GM19467 (cell line): ENCODE measurements around the gene MPHOSPH6.
A peak's percentile ranks its signal among the peaks of the same experiment; 100 is the strongest.
"Not testable (repeated sequence)": the region's sequence is repeated elsewhere in the genome, so short reads cannot be mapped to it uniquely, and the experiment has no call there.

ENCODE experiments used
- ATAC-seq: cut with Tn5 transposase; IDR thresholded peaks from one replicate; pipeline ENCODE4 v1.9.1; 2021; ENCODE audit warnings: mild to moderate bottlenecking, moderate library complexity; ENCODE audit not compliant: unreplicated experiment

The MPHOSPH6 gene

GRCh38 chr16:82169861-82170845, at the start of gene MPHOSPH6:
MPHOSPH6 (minus strand) TSS chr16:82170224; CDS start chr16:82170175, 49 bp downstream.
- peak; percentile 96 for ATAC-seq

- no peak for ATAC-seq
Observed at GRCh38 chr16:82219298-82219697, 49.3 kb upstream of the MPHOSPH6 start.

DNA sequence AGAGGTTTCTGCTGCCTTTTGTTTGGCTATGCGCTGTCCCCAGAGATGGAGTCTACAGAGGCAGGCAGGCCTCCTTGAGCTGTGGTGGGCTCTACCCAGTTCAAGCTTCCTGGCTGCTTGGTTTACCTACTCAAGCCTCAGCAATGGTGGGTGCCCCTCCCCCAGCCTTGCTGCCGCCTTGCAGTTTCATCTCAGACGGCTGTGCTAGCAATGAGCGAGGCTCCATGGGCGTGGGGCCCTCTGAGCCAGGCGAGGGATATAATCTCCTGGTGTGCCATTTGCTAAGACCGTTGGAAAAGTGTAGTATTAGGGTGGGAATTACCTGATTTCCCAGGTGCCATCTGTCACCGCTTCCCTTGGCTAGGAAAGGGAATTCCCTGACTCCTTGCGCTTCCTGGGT, 39.3 kb upstream of the MPHOSPH6 start:
- not testable (repeated sequence) for ATAC-seq

DNA sequence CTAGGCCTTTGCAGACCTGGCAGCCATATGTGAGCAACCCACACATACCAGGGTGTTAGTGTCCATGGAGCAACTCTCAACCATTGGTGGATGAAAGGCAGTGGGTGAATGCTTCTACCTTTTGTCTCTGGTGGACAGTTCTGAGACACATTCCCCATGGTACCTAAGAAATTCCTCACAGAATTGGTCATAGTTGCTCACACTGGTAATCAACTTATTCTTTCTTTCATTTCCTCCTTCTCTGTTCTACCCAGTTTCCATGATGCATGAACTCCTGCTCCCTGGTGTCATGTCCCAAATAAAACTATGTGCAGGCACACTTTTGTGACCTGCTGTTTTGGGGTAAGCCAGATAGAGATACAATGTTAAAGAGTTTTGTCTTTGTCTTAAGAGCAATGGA, 33.2 kb upstream of the MPHOSPH6 start:
- no peak for ATAC-seq

GRCh38 chr16:82201926-82202325, 31.9 kb upstream of the MPHOSPH6 start:
- no peak for ATAC-seq

DNA sequence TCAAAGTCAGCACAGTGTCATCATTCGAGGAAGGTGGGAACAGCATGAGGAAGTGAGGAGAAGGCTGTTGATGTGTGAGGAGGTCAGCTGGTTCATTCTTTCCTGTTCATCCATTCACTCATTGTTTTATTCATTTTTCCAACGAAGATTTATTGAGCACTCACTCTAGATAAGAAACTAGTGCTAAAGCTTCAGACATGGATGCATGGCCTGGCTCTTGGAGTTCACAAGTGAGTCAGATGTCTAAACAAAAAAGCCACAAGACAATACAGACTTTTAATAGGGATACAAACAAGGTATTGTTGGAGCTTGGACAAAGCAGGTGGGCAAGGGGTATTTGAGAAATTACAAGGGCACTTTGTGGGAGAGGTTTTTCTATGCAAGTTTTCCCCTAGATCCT, 31.3 kb upstream of the MPHOSPH6 start:
- no peak for ATAC-seq

DNA sequence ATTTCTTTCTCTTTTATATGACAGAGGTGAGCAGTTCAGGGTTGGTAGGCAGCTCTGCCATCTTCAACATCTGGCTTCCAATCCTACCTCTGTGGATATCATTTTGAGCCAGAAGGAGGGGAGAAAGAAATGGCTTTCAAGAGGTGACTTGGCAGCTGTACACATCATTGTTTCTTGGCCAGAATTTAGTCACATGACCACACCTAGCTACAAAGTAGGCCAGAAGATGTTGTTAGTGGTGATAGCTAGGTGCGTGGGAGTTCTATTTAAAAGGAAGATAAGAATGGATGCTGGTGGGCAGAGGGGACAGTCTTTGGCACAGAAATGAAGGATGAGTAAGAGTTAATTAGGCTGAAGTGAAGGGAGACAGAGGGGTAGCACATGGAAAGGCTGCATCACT, 29.2 kb upstream of the MPHOSPH6 start:
- no peak for ATAC-seq

GRCh38 chr16:82197540-82198240, 27.7 kb upstream of the MPHOSPH6 start:
- no peak for ATAC-seq

- no peak for ATAC-seq
Observed at GRCh38 chr16:82195917-82196494, 26.0 kb upstream of the MPHOSPH6 start.

GRCh38 chr16:82194086-82194485, 24.1 kb upstream of the MPHOSPH6 start:
- no peak for ATAC-seq

DNA sequence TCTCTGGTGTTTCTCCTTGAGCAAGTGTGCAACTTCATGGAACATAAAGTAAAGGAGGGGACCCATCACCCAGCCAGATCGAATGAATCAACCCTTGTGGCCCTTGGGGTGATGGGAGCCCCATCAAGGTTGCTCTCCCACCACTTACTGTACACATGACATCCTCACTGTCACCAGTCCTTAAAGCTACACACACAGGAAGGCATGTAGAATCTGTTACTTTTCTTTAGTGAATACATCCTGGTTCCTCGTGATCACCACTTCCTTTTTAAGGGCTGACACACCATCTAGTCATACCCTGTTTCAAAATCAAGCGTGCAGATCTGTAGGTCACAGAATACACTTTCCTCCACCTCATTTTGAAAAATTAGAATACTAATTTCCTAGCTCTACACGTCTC, 22.6 kb upstream of the MPHOSPH6 start:
- no peak for ATAC-seq

- no peak for ATAC-seq
Observed at GRCh38 chr16:82190386-82190785, 20.4 kb upstream of the MPHOSPH6 start.

GRCh38 chr16:82187829-82188228, 17.8 kb upstream of the MPHOSPH6 start:
- ATAC-seq = no peak

- no peak for ATAC-seq
Observed at GRCh38 chr16:82185012-82185411, 15.0 kb upstream of the MPHOSPH6 start.

DNA sequence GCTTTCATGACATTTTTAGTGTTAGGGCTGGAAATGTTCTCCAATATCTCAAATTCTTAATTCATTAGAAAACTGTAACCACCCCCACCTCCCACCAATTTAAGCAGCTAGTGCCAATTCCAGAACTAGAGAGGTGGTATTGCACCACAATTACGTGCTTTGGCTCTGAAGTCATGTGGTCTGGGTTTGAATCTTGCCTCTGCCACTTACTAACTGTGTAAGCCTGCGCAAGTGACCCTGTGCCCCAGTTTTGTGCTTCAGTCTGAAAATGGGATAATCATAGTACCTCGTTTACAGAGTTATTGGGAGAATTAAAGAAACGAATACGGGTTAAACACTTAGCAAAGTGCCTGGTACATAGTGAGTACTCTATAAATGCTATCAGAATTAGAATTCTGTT, 14.2 kb upstream of the MPHOSPH6 start:
- no peak for ATAC-seq

DNA sequence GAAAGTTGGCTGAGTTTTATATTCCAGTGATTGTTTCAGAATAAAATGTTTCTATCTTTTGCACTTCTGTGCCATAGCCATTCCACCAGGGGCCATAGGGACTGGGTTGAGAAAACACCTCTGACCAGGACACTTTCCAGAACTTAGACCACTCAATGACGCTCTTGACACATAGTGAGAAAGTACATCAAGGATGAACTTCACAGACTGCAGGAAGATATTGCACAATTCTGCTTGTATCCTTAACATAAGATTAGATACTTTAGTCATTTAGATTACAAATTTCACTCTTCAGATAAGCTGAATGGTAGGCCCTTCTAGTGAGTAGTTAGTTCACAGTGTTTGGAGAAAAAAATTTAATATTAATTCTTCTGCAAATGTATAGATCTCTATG, 13.0 kb upstream of the MPHOSPH6 start:
- ATAC-seq = no peak

DNA sequence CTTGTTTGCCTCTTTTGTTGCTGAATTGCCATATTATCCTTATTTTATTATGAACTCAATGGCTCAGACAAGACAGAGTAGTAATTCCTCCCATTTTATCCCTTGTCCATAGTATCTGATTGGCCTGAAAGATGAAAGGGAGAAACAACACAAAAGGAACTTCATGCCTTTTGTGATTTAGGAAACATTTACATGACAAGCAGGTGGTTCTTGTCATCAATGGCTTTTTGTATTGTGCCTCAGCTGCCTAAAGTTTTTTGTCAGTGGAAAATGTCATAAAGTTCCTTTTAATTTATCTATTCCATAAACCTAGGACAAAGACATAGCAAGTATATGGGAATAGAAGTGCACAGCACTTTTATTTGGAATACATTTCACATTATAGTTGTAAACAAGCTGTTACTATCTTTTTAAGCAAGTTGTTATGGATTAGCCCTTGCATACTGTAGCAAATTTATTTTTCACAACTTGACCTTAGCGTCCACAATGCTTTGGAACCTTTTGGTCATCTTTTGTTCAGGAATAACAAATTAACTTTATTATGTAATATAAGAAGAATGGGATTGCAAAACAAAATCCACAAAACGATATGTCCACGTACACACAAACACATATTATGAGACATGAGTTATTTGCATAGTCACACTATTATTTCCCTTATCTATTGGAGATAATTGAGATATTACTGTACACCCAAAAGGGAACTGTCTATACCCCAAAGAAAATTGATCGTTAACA, 12.4 kb upstream of the MPHOSPH6 start:
- ATAC-seq = no peak

DNA sequence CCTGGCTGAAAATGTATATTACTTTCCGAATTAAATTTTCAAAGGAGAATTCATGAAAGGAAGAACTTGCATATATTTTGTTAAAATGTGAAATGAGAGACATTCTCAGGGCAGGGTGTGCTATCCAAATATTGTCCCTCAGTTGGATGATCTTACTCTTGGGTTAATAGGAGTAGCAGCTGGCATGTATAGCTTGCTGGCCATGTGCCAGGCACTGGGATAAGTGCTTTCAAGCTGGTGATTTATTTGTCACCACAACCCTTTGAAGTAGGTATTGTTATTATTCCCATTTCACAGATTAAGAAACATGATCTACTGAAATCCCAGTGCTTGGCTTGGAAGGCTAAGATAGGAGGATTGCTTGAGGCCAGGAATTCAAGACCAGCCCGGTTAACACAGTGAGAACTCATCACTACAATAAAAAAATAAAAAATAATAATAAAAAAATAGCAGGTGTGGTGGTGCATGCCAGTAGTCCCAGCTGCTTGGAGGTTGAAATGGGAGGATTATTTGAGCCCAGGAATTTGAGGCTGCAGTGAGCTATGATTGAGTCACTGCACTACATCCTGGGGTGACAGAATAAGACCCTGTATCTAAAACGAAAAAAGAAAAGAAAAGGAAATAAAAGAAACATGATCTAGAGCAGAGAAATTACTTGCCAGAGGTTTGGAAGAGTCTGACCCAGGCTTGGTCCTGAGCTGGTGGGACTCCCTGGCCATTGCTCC, 11.6 kb upstream of the MPHOSPH6 start:
- ATAC-seq = no peak

DNA sequence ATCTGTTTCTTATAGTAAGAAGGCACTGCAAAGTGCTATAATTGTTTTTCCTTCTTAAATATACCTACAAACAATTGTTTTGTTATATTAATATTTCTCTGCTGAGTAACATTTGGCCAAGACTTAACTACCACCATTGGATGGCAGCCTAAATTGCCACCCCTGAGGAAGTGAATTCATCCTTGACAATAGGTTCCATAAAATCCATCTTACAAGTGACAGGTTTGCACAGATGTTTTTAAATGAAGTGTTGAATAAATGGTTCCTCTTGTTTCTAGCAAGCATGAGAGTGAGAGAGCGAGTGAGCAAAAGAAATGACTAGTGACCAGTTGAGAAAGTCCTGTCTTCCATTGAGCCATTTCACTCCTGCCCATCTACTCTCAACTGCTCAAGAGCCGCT, 8.3 kb upstream of the MPHOSPH6 start:
- no peak for ATAC-seq

DNA sequence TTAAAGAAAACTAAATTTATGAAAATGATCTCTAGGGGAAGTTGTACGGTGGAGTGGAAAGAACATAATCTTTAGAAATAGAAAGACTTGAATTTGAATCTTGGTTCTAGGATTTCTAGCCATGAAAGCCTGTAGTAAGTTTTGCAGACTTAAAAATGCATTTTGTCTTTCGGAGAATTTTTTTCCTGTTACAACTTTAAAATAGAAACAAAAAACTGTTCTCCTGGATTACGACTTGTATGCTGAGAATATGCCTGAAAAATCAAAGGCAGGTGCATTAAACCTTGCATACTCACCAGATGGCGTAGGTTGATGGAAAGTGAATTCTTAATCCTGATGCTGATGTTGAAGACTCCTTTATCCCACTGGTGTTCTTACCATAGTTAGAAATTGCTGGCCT, 7.5 kb upstream of the MPHOSPH6 start:
- no peak for ATAC-seq
